ENCODE results near the gene WNT6.
A peak's percentile ranks its signal among the peaks of the same experiment; 100 is the strongest.

WNT6 gene

DNA sequence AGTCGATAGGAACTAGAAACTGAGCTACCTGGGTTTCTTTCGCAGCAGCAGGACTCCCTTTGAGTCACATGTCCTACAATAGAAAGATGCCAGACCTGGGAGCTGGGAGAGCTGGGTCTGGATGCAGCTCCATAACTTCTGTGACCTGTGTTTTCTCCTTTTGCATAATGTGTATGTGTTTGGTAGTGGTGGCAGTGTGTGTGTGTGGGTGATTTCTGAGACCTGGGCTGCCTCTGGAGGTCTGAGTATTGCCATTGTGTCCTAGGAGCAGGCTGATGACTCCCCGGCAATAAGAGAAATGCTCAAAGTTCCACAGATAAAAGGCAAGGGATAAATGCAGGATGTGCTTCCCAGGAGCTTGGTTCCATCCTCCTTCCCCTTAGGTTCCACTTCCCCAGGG is 27.5 kb downstream of the WNT6 start:
- no peaks in the 10 kb centered on the region for H3K9me3 ChIP-seq (ENCODE audit: control insufficient read depth, insufficient read depth, low read length)
- H3K4me3 ChIP-seq (ENCODE audit: low read depth, low read length), result no peak overlapping the region
- no peaks in the 10 kb centered on the region for H3K4me1 ChIP-seq (ENCODE audit: control insufficient read depth, insufficient read depth, low read length)
- no peaks in the 10 kb centered on the region for H3K36me3 ChIP-seq (ENCODE audit: control insufficient read depth, insufficient read depth, low read length)
- peaks cover 99% of the 10 kb centered on the region for H3K27me3 ChIP-seq (ENCODE audit: control insufficient read depth, insufficient read depth, low read length)
- H3K27ac ChIP-seq (ENCODE audit: low read depth, low read length), result no peak overlapping the region
- no peak overlapping the region for H3K9ac ChIP-seq (ENCODE audit: low read depth, low read length)

DNA sequence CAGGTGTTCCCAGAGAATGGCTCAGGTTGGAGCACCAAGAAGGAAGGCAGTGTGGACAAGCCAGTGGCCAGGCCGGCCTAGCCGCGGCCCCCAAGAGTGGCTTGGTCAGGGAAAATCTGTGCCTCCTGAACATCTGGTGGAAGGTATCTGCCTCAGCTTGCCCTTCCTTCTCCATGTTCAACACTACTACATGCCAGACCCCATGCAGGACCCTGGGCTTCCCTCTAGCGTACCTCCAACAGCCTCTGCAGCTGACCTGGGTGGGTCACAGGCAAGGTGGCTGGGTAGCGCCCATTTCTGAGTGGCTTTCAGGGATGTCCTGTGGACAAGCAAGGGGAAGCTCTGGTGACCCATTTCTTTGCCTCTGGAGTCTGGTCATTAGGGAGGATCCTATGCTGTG is 28.7 kb downstream of the WNT6 start:
- Histone ChIP-seq H3K27ac (ENCODE audit: low read depth, low read length) (no peak overlapping the region), H3K9ac (ENCODE audit: low read depth, low read length) (no peak overlapping the region), H3K4me3 (ENCODE audit: low read depth, low read length) (no peak overlapping the region), H3K36me3 (ENCODE audit: control insufficient read depth, insufficient read depth, low read length) (no peaks in the 10 kb centered on the region), H3K27me3 (ENCODE audit: control insufficient read depth, insufficient read depth, low read length) (peaks cover 99% of the 10 kb centered on the region), H3K4me1 (ENCODE audit: control insufficient read depth, insufficient read depth, low read length) (peaks cover 3% of the 10 kb centered on the region; the same call in 1 of the 2 replicates), H3K9me3 (ENCODE audit: control insufficient read depth, insufficient read depth, low read length) (no peaks in the 10 kb centered on the region)

DNA sequence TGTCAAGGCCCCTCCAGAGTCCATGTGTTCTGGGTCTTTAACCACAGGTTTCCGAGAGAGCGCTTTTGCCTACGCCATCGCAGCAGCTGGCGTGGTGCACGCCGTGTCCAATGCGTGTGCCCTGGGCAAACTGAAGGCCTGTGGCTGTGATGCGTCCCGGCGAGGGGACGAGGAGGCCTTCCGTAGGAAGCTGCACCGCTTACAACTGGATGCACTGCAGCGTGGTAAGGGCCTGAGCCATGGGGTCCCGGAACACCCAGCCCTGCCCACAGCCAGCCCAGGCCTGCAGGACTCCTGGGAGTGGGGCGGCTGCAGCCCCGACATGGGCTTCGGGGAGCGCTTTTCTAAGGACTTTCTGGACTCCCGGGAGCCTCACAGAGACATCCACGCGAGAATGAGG is 30.3 kb downstream of the WNT6 start:
- Histone ChIP-seq H3K9me3 (ENCODE audit: control insufficient read depth, insufficient read depth, low read length) (no peaks in the 10 kb centered on the region), H3K4me3 (ENCODE audit: low read depth, low read length) (no peak overlapping the region), H3K27me3 (ENCODE audit: control insufficient read depth, insufficient read depth, low read length) (peaks cover 99% of the 10 kb centered on the region), H3K4me1 (ENCODE audit: control insufficient read depth, insufficient read depth, low read length) (peaks cover 13% of the 10 kb centered on the region), H3K36me3 (ENCODE audit: control insufficient read depth, insufficient read depth, low read length) (no peaks in the 10 kb centered on the region), H3K27ac (ENCODE audit: low read depth, low read length) (no peak overlapping the region), H3K9ac (ENCODE audit: low read depth, low read length) (no peak overlapping the region)

DNA sequence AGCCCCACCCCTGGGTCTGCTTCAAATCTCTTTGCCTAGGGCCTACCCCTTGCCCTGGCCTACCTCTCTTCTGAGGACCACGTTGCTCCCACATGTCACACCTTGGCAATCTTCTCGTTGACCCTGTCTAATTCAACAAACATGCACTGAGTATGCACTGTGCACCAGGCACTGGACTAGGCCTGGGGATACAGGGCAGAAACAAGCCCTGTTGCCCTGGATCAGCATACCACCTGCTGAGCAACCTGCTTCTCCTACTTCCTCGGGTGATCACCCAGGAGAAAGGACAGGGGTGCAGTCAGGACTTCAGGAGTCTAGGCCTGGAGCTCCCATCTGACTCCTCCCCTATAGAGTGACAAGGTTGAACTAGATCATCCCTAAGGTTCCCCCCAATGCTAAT is 30.8 kb downstream of the WNT6 start:
- Histone ChIP-seq H3K4me3 (ENCODE audit: low read depth, low read length) (no peak overlapping the region), H3K36me3 (ENCODE audit: control insufficient read depth, insufficient read depth, low read length) (no peaks in the 10 kb centered on the region), H3K9me3 (ENCODE audit: control insufficient read depth, insufficient read depth, low read length) (no peaks in the 10 kb centered on the region), H3K27me3 (ENCODE audit: control insufficient read depth, insufficient read depth, low read length) (peaks cover 99% of the 10 kb centered on the region), H3K9ac (ENCODE audit: low read depth, low read length) (no peak overlapping the region), H3K27ac (ENCODE audit: low read depth, low read length) (no peak overlapping the region), H3K4me1 (ENCODE audit: control insufficient read depth, insufficient read depth, low read length) (peaks cover 17% of the 10 kb centered on the region)

DNA sequence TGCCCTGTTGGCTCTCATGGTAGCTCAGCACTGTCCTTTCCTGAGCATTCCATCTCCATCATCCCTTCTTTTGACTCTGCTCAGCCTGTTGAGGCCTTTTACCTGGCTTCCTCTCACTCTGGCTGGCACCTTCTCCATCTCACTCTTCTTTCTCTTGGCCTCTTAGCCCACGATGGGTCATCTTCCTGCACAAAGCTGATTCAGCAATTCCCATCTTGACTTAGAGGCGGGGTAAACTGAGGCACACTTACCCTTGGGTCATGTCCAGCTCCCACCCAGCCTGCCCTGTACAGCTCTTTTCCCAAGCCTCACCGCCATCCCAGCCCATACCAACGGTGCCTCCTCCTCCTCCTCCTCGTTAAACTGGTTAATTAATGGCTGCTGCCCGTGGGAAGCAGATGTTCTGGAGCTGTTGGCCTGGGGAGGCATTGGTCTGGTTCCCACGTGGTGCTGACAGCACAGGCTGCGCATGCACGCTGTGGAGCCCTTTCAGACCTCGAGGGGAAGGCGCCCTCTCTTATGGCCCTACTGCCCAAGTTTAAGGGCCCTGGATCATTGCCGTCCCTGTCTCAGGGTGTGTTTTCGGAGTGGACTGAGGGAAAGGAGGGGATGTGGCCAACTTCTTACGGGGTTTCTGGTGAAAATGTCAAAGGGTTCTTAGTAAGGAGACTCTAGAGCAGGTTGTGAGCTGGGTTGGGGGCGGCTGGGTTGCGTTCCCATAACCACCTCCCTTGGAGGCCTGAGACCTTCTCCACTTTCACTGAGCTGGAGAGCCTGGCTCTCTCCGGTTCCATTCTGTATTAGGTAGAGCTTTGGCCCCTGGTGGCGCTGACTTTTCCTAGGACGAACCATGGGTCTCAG is 31.9 kb downstream of the WNT6 start:
- Histone ChIP-seq H3K27me3 (ENCODE audit: control insufficient read depth, insufficient read depth, low read length) (peaks cover 100% of the 10 kb centered on the region), H3K4me3 (ENCODE audit: low read depth, low read length) (no peak overlapping the region), H3K4me1 (ENCODE audit: control insufficient read depth, insufficient read depth, low read length) (peaks cover 28% of the 10 kb centered on the region), H3K9me3 (ENCODE audit: control insufficient read depth, insufficient read depth, low read length) (no peaks in the 10 kb centered on the region), H3K9ac (ENCODE audit: low read depth, low read length) (no peak overlapping the region), H3K36me3 (ENCODE audit: control insufficient read depth, insufficient read depth, low read length) (no peaks in the 10 kb centered on the region), H3K27ac (ENCODE audit: low read depth, low read length) (no peak overlapping the region)

DNA sequence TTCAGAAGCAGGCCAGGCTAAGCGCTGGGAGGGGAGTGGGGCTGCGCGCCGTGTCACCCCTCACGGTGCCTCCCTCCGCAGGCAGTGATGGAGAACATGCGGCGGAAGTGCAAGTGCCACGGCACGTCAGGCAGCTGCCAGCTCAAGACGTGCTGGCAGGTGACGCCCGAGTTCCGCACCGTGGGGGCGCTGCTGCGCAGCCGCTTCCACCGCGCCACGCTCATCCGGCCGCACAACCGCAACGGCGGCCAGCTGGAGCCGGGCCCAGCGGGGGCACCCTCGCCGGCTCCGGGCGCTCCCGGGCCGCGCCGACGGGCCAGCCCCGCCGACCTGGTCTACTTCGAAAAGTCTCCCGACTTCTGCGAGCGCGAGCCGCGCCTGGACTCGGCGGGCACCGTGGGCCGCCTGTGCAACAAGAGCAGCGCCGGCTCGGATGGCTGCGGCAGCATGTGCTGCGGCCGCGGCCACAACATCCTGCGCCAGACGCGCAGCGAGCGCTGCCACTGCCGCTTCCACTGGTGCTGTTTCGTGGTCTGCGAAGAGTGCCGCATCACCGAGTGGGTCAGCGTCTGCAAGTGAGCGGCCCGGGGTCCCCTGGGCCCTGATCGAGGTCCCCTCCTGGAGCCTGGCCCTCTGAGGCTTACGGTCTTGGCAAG is 33.2 kb downstream of the WNT6 start:
- Histone ChIP-seq H3K27ac (ENCODE audit: low read depth, low read length) (no peak overlapping the region), H3K36me3 (ENCODE audit: control insufficient read depth, insufficient read depth, low read length) (no peaks in the 10 kb centered on the region), H3K9ac (ENCODE audit: low read depth, low read length) (no peak overlapping the region), H3K27me3 (ENCODE audit: control insufficient read depth, insufficient read depth, low read length) (peaks cover 100% of the 10 kb centered on the region), H3K4me1 (ENCODE audit: control insufficient read depth, insufficient read depth, low read length) (peaks cover 36% of the 10 kb centered on the region), H3K4me3 (ENCODE audit: low read depth, low read length) (peak overlapping the region; percentile 54), H3K9me3 (ENCODE audit: control insufficient read depth, insufficient read depth, low read length) (no peaks in the 10 kb centered on the region)

DNA sequence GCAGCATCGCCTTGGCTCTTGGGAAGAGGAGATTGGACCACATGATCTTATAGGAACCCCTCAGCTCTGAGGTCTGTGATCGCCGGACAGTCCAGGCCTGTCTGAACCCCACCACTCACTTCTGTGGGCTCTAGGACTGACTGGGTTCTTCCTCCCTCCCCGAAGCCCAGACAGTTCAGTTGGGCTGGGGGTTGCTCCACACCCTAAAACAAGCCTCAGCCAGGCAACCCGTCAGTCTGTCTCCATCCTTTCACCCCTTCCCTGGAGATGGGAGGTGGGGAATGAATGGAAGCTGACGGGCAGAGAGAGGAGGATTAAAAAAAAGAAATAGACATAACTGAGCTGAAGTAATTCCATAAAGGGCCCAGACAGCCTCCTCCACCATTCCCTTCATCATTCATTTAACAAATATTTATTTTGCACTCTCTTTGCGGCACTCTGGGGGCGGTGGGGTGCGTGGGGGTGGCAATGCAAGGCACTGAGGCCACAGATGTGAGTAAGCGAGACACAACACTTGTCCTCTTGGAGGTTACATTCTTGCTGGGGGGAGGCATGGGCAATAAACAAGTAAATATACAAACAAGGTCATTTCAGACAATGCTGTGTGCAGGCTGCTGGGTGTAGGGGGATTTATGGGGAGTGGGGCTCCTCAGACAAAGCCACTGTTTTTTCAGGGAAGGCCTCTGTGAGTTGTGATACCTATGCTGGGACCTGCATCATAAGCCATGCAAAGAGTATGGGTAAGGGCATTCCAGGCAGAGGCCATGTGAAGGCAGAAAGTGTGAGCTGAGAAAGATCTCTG is 33.9 kb downstream of the WNT6 start:
- H3K36me3 ChIP-seq (ENCODE audit: control insufficient read depth, insufficient read depth, low read length), result no peaks in the 10 kb centered on the region
- H3K4me1 ChIP-seq (ENCODE audit: control insufficient read depth, insufficient read depth, low read length), result peaks cover 36% of the 10 kb centered on the region
- H3K4me3 ChIP-seq (ENCODE audit: low read depth, low read length), result peak overlapping the region; percentile 54; the same call in 1 of the 2 replicates
- H3K9me3 ChIP-seq (ENCODE audit: control insufficient read depth, insufficient read depth, low read length), result no peaks in the 10 kb centered on the region
- peaks cover 100% of the 10 kb centered on the region for H3K27me3 ChIP-seq (ENCODE audit: control insufficient read depth, insufficient read depth, low read length)
- no peak overlapping the region for H3K27ac ChIP-seq (ENCODE audit: low read depth, low read length)
- H3K9ac ChIP-seq (ENCODE audit: low read depth, low read length), result no peak overlapping the region

DNA sequence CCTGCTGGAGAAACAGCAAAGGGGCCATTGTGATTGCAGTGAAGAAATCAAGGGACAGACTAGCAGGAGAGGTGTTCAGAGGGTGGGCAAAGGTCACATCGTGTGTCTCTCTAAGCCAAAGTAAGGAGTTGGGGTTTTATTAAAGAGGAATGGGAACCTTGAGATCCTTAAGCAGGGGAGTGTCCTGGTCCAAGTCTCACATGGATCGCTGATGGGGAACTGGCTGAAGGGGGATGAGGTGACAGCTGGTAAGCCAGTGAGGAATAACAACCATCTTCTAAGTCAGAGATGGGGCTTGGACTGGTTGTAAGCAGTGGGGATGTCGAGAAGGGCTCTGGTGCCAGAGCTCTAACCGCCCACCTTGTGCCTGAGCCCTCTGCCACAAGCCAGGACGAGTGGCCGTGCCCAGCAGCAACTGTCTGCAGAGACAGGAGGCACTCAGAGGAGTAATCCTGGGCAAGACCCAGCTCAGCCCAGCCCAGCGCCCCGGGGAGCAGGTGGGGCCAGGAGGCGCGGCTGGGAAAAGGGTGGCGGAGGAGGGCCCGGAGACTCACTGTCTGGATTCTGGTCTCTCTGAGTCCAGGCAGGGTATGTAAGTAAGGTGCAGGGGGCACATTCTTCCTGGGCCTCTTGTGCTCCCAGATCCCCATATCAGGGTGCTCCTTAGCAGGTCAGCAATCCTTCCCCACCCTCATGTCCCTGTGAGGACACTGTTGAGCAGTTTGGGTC is 34.7 kb downstream of the WNT6 start:
- no peak overlapping the region for H3K4me3 ChIP-seq (ENCODE audit: low read depth, low read length)
- H3K9me3 ChIP-seq (ENCODE audit: control insufficient read depth, insufficient read depth, low read length), result no peaks in the 10 kb centered on the region
- H3K27me3 ChIP-seq (ENCODE audit: control insufficient read depth, insufficient read depth, low read length), result peaks cover 100% of the 10 kb centered on the region
- H3K4me1 ChIP-seq (ENCODE audit: control insufficient read depth, insufficient read depth, low read length), result peaks cover 36% of the 10 kb centered on the region
- no peaks in the 10 kb centered on the region for H3K36me3 ChIP-seq (ENCODE audit: control insufficient read depth, insufficient read depth, low read length)
- no peak overlapping the region for H3K27ac ChIP-seq (ENCODE audit: low read depth, low read length)
- H3K9ac ChIP-seq (ENCODE audit: low read depth, low read length), result no peak overlapping the region

DNA sequence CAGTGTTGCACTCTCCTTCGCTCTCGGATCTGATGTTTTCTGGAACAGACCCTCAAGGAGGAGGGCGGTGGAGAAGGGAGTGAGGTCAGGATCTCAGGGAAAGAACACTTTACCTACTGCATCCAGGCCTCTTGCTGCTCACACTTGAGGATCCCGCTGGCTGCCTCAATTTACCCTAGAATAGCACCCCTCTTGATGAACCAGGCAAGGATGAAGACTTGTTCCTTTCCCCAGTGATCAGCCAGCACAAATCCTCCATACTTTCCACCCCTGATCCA is 35.2 kb downstream of the WNT6 start:
- peaks cover 100% of the 10 kb centered on the region for H3K27me3 ChIP-seq (ENCODE audit: control insufficient read depth, insufficient read depth, low read length)
- no peak overlapping the region for H3K4me3 ChIP-seq (ENCODE audit: low read depth, low read length)
- peaks cover 36% of the 10 kb centered on the region for H3K4me1 ChIP-seq (ENCODE audit: control insufficient read depth, insufficient read depth, low read length)
- H3K27ac ChIP-seq (ENCODE audit: low read depth, low read length), result no peak overlapping the region
- no peaks in the 10 kb centered on the region for H3K36me3 ChIP-seq (ENCODE audit: control insufficient read depth, insufficient read depth, low read length)
- no peak overlapping the region for H3K9ac ChIP-seq (ENCODE audit: low read depth, low read length)
- no peaks in the 10 kb centered on the region for H3K9me3 ChIP-seq (ENCODE audit: control insufficient read depth, insufficient read depth, low read length)

DNA sequence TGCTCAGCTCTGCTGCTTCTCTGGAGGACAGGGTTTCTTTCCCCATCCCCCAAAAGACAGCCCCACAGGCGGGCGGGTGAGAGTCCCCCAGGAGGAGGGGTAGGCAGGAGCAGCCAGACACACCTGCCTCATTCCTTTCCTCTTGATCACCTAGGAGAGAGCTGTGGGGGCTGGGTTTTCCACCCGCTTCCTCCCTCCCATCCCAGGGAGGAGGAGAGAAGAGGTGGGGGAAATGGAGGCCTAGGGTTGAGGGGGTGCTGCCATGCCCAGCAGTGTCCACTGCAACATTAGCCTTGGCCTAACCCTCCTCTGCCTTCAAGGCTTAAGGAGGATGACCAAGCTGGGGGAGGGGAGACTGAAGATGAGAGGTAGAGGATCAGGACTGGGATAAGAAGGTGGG is 35.7 kb downstream of the WNT6 start:
- H3K9ac ChIP-seq (ENCODE audit: low read depth, low read length), result no peak overlapping the region
- H3K36me3 ChIP-seq (ENCODE audit: control insufficient read depth, insufficient read depth, low read length), result no peaks in the 10 kb centered on the region
- no peak overlapping the region for H3K27ac ChIP-seq (ENCODE audit: low read depth, low read length)
- H3K4me3 ChIP-seq (ENCODE audit: low read depth, low read length), result no peak overlapping the region
- H3K27me3 ChIP-seq (ENCODE audit: control insufficient read depth, insufficient read depth, low read length), result peaks cover 98% of the 10 kb centered on the region
- H3K4me1 ChIP-seq (ENCODE audit: control insufficient read depth, insufficient read depth, low read length), result peaks cover 36% of the 10 kb centered on the region
- H3K9me3 ChIP-seq (ENCODE audit: control insufficient read depth, insufficient read depth, low read length), result no peaks in the 10 kb centered on the region

Measured in HUES48 (cell line).